ENCODE results near the gene EEFSEC. TPM values are rescaled to one million over a fixed set of nuclear protein-coding genes. Genes with fewer than 3 reads are reported as not detected.

The EEFSEC gene
- total RNA-seq, 1 donor from 2014 or later = 24.6 TPM

- intact Hi-C loops (cut with DNase I) = no loop called here
- Histone ChIP-seq H3K27ac (no peak overlapping the region), H3K4me1 (no peaks in the 10 kb centered on the region), H3K4me3 (no peak overlapping the region), H3K9me3 (no peaks in the 10 kb centered on the region), H3K27me3 (no peaks in the 10 kb centered on the region), H3K36me3 (no peaks in the 10 kb centered on the region)
- DNase-seq (ENCODE audit: extremely low spot score in 2 of 2) = no peak
- no peak for TF ChIP-seq CTCF (IDR thresholded peaks at IDR 0.05)
These were observed 252.4 kb downstream of the EEFSEC start for GRCh38 chr3:128405554-128406277.

- Histone ChIP-seq H3K36me3 (no peaks in the 10 kb centered on the region), H3K4me3 (no peak overlapping the region), H3K27me3 (no peaks in the 10 kb centered on the region), H3K27ac (no peak overlapping the region), H3K9me3 (no peaks in the 10 kb centered on the region), H3K4me1 (no peaks in the 10 kb centered on the region)
- intact Hi-C loops (cut with DNase I) = no loop called here
- no peak for TF ChIP-seq POLR2A (IDR thresholded peaks at IDR 0.05)
- no peak for TF ChIP-seq POLR2AphosphoS5 (IDR thresholded peaks at IDR 0.05; ENCODE audit: insufficient read depth in 1 of 2, low read depth in 1 of 2)
- TF ChIP-seq CTCF (IDR thresholded peaks at IDR 0.05) = no peak
- DNase-seq (ENCODE audit: extremely low spot score in 2 of 2) = no peak
These were observed 254.0 kb downstream of the EEFSEC start for GRCh38 chr3:128407247-128407646.

GRCh38 chr3:128408012-128408692, 254.9 kb downstream of the EEFSEC start:
- no peaks in the 10 kb centered on the region for H3K36me3 ChIP-seq
- no peaks in the 10 kb centered on the region for H3K9me3 ChIP-seq
- no peak for DNase-seq (ENCODE audit: extremely low spot score in 2 of 2)
- TF ChIP-seq POLR2AphosphoS5 (IDR thresholded peaks at IDR 0.05; ENCODE audit: insufficient read depth in 1 of 2, low read depth in 1 of 2) (no peak), POLR2A (IDR thresholded peaks at IDR 0.05) (no peak), CTCF (IDR thresholded peaks at IDR 0.05) (no peak)
- no peaks in the 10 kb centered on the region for H3K27me3 ChIP-seq
- no peak overlapping the region for H3K4me3 ChIP-seq
- intact Hi-C loops (cut with DNase I) = no loop called here
- no peaks in the 10 kb centered on the region for H3K4me1 ChIP-seq
- H3K27ac ChIP-seq = no peak overlapping the region

- no peak for DNase-seq (ENCODE audit: extremely low spot score in 2 of 2)
- Histone ChIP-seq H3K9me3 (no peaks in the 10 kb centered on the region), H3K27ac (no peak overlapping the region), H3K36me3 (no peaks in the 10 kb centered on the region), H3K27me3 (no peaks in the 10 kb centered on the region), H3K4me1 (no peaks in the 10 kb centered on the region), H3K4me3 (no peak overlapping the region)
- TF ChIP-seq CTCF (IDR thresholded peaks at IDR 0.05) (no peak), POLR2A (IDR thresholded peaks at IDR 0.05) (no peak), POLR2AphosphoS5 (IDR thresholded peaks at IDR 0.05; ENCODE audit: insufficient read depth in 1 of 2, low read depth in 1 of 2) (no peak)
- intact Hi-C loops (cut with DNase I) = no loop called here
These were observed 255.7 kb downstream of the EEFSEC start for GRCh38 chr3:128408693-128409623.
